SH-SY5Y (cell line): ENCODE data around the gene RCAN2.

Experiments
- GATA2 ChIP-seq: IDR thresholded peaks from 2 replicates; pipeline ENCODE4 v1.6.1; 2011; ENCODE audit warnings: mild to moderate bottlenecking, low read depth, low read length
- GATA3 ChIP-seq: IDR thresholded peaks from 2 replicates; pipeline ENCODE4 v1.6.1; 2011; ENCODE audit warnings: low read depth, mild to moderate bottlenecking, low read length, moderate library complexity

DNA sequence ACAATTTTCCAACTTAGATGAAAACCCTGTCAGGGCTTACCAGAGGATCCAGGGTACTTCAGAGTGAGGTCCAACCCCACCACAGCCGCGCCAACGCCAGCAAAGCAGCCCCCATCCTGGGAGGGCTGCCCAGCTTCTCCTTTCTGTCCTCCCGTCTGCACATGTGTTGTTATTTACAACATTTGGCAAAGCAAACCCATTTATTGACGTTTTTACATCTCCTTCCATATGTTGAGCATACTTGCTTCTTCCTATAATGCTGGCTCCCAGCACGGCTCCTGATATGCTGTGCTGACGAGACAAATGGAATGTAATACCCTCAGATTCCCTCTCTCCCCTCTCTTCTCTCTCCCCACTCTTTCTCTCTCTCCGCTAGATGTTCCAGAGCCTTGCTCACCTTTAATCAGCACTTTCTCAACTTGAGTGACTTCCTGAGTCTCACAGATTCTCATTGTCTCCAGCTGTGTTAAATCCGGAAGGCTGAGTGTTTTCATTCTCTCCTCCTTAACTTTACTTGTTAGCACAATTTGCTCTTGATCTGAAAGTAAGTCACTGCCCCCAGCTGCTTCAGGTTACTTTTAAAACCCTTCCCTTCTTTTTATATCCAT is 22.7 kb downstream of the RCAN2 start:
- no peak for TF ChIP-seq GATA2
- TF ChIP-seq GATA3 = no peak
